Endothelial cell (in vitro differentiated cells): ENCODE data around the gene ETFA. TPM values are rescaled to one million over a fixed set of nuclear protein-coding genes. Genes with fewer than 3 reads are reported as not detected.
A peak's percentile ranks its signal among the peaks of the same experiment; 100 is the strongest.

ENCODE experiments used
- DNase-seq: peaks from one replicate; pipeline ENCODE4 v3.0.0; 2021; ENCODE audit warnings: low spot score
- H3K27ac Mint-ChIP-seq: one replicate; pipeline ENCODE4 v1.8.0; 2021; ENCODE audit warnings: mixed read lengths, inconsistent platforms; ENCODE audit not compliant: unreplicated experiment
- H3K27me3 Mint-ChIP-seq: one replicate; pipeline ENCODE4 v1.8.0; 2021; ENCODE audit warnings: mild to moderate bottlenecking, moderate library complexity, mixed read lengths, inconsistent platforms; ENCODE audit not compliant: unreplicated experiment
- H3K36me3 Mint-ChIP-seq: one replicate; pipeline ENCODE4 v1.8.0; 2021; ENCODE audit warnings: mild to moderate bottlenecking, low read depth, mixed read lengths, inconsistent platforms; ENCODE audit not compliant: unreplicated experiment
- H3K4me1 Mint-ChIP-seq: one replicate; pipeline ENCODE4 v1.8.0; 2021; ENCODE audit warnings: mild to moderate bottlenecking, mixed read lengths, inconsistent platforms; ENCODE audit not compliant: unreplicated experiment
- H3K4me3 Mint-ChIP-seq: one replicate; pipeline ENCODE4 v1.8.0; 2021; ENCODE audit warnings: mild to moderate bottlenecking, mixed read lengths, inconsistent platforms; ENCODE audit not compliant: unreplicated experiment
- H3K9me3 Mint-ChIP-seq: one replicate; pipeline ENCODE4 v1.8.0; 2021; ENCODE audit warnings: mixed read lengths, inconsistent platforms; ENCODE audit not compliant: unreplicated experiment
- CTCF ChIP-seq: fragments of 200-600 bp; sonication (generic); IDR thresholded peaks from one replicate; pipeline ENCODE4 v1.5.0; 2021; ENCODE audit warnings: antibody characterized with exemption; ENCODE audit not compliant: unreplicated experiment
- total RNA-seq: library from RNA; stranded (reverse); fragmentation: NEBNext Ultra II Directional; extraction: Animal tissue kit (Norgen Biotek cat#: 25700); gene quantifications from one replicate; pipeline ENCODE4 v1.2.1, GENCODE V29; 2021; ENCODE audit not compliant: unreplicated experiment

ETFA gene
- total RNA-seq, 1 donor from 2014 or later = 103 TPM

GRCh38 chr15:76354823-76355440 is 43.7 kb upstream of the ETFA start:
- Mint-ChIP-seq H3K36me3 (no peaks in the 10 kb centered on the region), H3K4me1 (no peaks in the 10 kb centered on the region), H3K27me3 (peaks cover 4% of the 10 kb centered on the region), H3K4me3 (no peak overlapping the region), H3K27ac (no peak overlapping the region), H3K9me3 (no peaks in the 10 kb centered on the region)
- TF ChIP-seq CTCF = no peak
- no peak for DNase-seq

- TF ChIP-seq CTCF = no peak
- Mint-ChIP-seq H3K4me3 (no peak overlapping the region), H3K9me3 (no peaks in the 10 kb centered on the region), H3K27me3 (peaks cover 4% of the 10 kb centered on the region), H3K27ac (no peak overlapping the region), H3K4me1 (no peaks in the 10 kb centered on the region), H3K36me3 (no peaks in the 10 kb centered on the region)
- DNase-seq = no peak
These were observed 42.6 kb upstream of the ETFA start for GRCh38 chr15:76353903-76354302.

- Mint-ChIP-seq H3K4me1 (peaks cover under 1% of the 10 kb centered on the region), H3K27ac (no peak overlapping the region), H3K4me3 (no peak overlapping the region), H3K9me3 (no peaks in the 10 kb centered on the region), H3K27me3 (peaks cover 7% of the 10 kb centered on the region), H3K36me3 (no peaks in the 10 kb centered on the region)
- no peak for DNase-seq
- TF ChIP-seq CTCF = no peak
These were observed 41.8 kb upstream of the ETFA start for GRCh38 chr15:76353023-76353577.

- Mint-ChIP-seq H3K36me3 (peaks cover 5% of the 10 kb centered on the region), H3K27ac (no peak overlapping the region), H3K4me1 (peaks cover 14% of the 10 kb centered on the region), H3K9me3 (no peaks in the 10 kb centered on the region), H3K27me3 (peaks cover 21% of the 10 kb centered on the region), H3K4me3 (no peak overlapping the region)
- no peak for TF ChIP-seq CTCF
- no peak for DNase-seq
These were observed 38.2 kb upstream of the ETFA start for GRCh38 chr15:76349301-76350070.

GRCh38 chr15:76347482-76348055 is 36.3 kb upstream of the ETFA start:
- H3K4me1 Mint-ChIP-seq = peaks cover 17% of the 10 kb centered on the region
- peaks cover 5% of the 10 kb centered on the region for H3K36me3 Mint-ChIP-seq
- peak overlapping the region; percentile 78 for H3K4me3 Mint-ChIP-seq
- no peak overlapping the region for H3K27ac Mint-ChIP-seq
- TF ChIP-seq CTCF = no peak
- H3K9me3 Mint-ChIP-seq = no peaks in the 10 kb centered on the region
- no peak for DNase-seq
- H3K27me3 Mint-ChIP-seq = peaks cover 21% of the 10 kb centered on the region
